KBM-7 (cell line): ENCODE results near the gene CIITA.
"Not testable (repeated sequence)": the region's sequence is repeated elsewhere in the genome, so short reads cannot be mapped to it uniquely, and the experiment has no call there.

ENCODE experiments used
- DNase-seq: peaks from one replicate; pipeline ENCODE4 v3.0.0-alpha.2; 2015
- in situ Hi-C: fragments of 300-500 bp; cut with MboI; formaldehyde crosslinking; loops from 2 replicates; pipeline ENCODE4 v1.14.3; 2020; ENCODE audit warnings: low sequenced_read_pairs, low pct_unique_long_range_greater_than_20kb, mixed read lengths

Gene CIITA

GRCh38 chr16:10906482-10906881, 29.5 kb downstream of the CIITA start:
- in situ Hi-C loops: no loop called here
- no peak for DNase-seq

GRCh38 chr16:10906914-10907756, 30.1 kb downstream of the CIITA start:
- DNase-seq: no peak
- in situ Hi-C loops: no loop called here

GRCh38 chr16:10907757-10908045, 30.7 kb downstream of the CIITA start:
- DNase-seq: no peak
- in situ Hi-C loops: no loop called here

GRCh38 chr16:10911267-10911666, 34.3 kb downstream of the CIITA start:
- in situ Hi-C loops: no loop called here
- DNase-seq: no peak

GRCh38 chr16:10916534-10916933, 39.5 kb downstream of the CIITA start:
- in situ Hi-C loops: no loop called here
- no peak for DNase-seq

- in situ Hi-C loops: no loop called here
- DNase-seq: peak; percentile 91
These were observed 41.4 kb downstream of the CIITA start for GRCh38 chr16:10918294-10919002.

- DNase-seq: no peak
- in situ Hi-C loops: no loop called here
These were observed 42.0 kb downstream of the CIITA start for GRCh38 chr16:10919003-10919351.

GRCh38 chr16:10920726-10921427, 43.9 kb downstream of the CIITA start:
- in situ Hi-C loops: no loop called here
- DNase-seq: no peak

GRCh38 chr16:10921536-10922327, 44.7 kb downstream of the CIITA start:
- no peak for DNase-seq
- in situ Hi-C loops: no loop called here

- in situ Hi-C loops: no loop called here
- DNase-seq: no peak
These were observed 45.5 kb downstream of the CIITA start for GRCh38 chr16:10922328-10923145.

- no peak for DNase-seq
- in situ Hi-C loops: no loop called here
These were observed 46.2 kb downstream of the CIITA start for GRCh38 chr16:10923146-10923649.

- in situ Hi-C loops: no loop called here
- DNase-seq: no peak
These were observed 46.7 kb downstream of the CIITA start for GRCh38 chr16:10923650-10924214.

GRCh38 chr16:10925285-10925684, 48.3 kb downstream of the CIITA start:
- in situ Hi-C loops: loop anchor here (25.0 kb wide), 1 partner anchor 388 kb away; no protein-coding TSS in a partner anchor
- DNase-seq: not testable (repeated sequence)

- in situ Hi-C loops: loop anchor here (25.0 kb wide), 1 partner anchor 389 kb away; no protein-coding TSS in a partner anchor
- DNase-seq: no peak
These were observed 49.1 kb downstream of the CIITA start for GRCh38 chr16:10926094-10926493.

- in situ Hi-C loops: loop anchor here (25.0 kb wide), 1 partner anchor 390 kb away; no protein-coding TSS in a partner anchor
- DNase-seq: no peak
These were observed 49.9 kb downstream of the CIITA start for GRCh38 chr16:10926867-10927266.

GRCh38 chr16:10927497-10928112, 50.6 kb downstream of the CIITA start:
- in situ Hi-C loops: loop anchor here (25.0 kb wide), 1 partner anchor 390 kb away; no protein-coding TSS in a partner anchor
- no peak for DNase-seq

GRCh38 chr16:10929097-10929496, 52.1 kb downstream of the CIITA start:
- in situ Hi-C loops: loop anchor here (25.0 kb wide), 1 partner anchor 392 kb away; no protein-coding TSS in a partner anchor
- DNase-seq: not testable (repeated sequence)
